HepG2 (cell line): ENCODE results near the gene HS6ST1. TPM values are rescaled to one million over a fixed set of nuclear protein-coding genes. Genes with fewer than 3 reads are reported as not detected.

ENCODE experiments used
- ARNT ChIP-seq: fragments of 450-650 bp; IDR thresholded peaks from 2 replicates; pipeline ENCODE4 v1.6.1; 2017
- CEBPB ChIP-seq: IDR thresholded peaks from 2 replicates; pipeline ENCODE4 v1.6.1; 2011; ENCODE audit warnings: low read depth, low read length, improper control_type of control experiment, borderline replicate concordance
- CEBPZ ChIP-seq: IDR thresholded peaks from 2 replicates; pipeline ENCODE4 v1.6.1; 2012; ENCODE audit warnings: low read length, improper control_type of control experiment
- CENPT ChIP-seq: sonication (generic); formaldehyde crosslinking; IDR thresholded peaks from 2 replicates; pipeline ENCODE4 v1.8.0; 2022; ENCODE audit warnings: low read depth, mild to moderate bottlenecking, moderate library complexity, missing genetic modification reagents
- NFIC ChIP-seq: IDR thresholded peaks from 2 replicates; pipeline ENCODE4 v1.6.1; 2012; ENCODE audit warnings: mild to moderate bottlenecking, low read length, inconsistent platforms
- PRMT3 ChIP-seq: sonication (generic); formaldehyde crosslinking; IDR thresholded peaks from 2 replicates; pipeline ENCODE4 v1.8.1; 2022; ENCODE audit warnings: low read depth, mild to moderate bottlenecking, moderate library complexity, missing genetic modification reagents, borderline replicate concordance
- PRPF4 ChIP-seq: fragments of 200-400 bp; formaldehyde crosslinking; IDR thresholded peaks from 2 replicates; pipeline ENCODE4 v1.6.1; 2016; ENCODE audit warnings: low read length, low read depth; ENCODE audit not compliant: poor library complexity, severe bottlenecking
- PTBP1 ChIP-seq: fragments of 200-400 bp; formaldehyde crosslinking; IDR thresholded peaks from 2 replicates; pipeline ENCODE4 v1.6.1; 2018; ENCODE audit warnings: low read length, low read depth; ENCODE audit not compliant: poor library complexity, severe bottlenecking
- TEAD3 ChIP-seq: optimal IDR thresholded peaks from 2 replicates; pipeline ENCODE3; 2016; ENCODE audit warnings: borderline replicate concordance
- YY1 ChIP-seq: IDR thresholded peaks from 2 replicates; pipeline ENCODE4 v1.6.1; 2011; ENCODE audit warnings: low read length, low read depth, moderate library complexity, mild to moderate bottlenecking; ENCODE audit not compliant: insufficient read depth, insufficient replicate concordance
- ZBTB1 ChIP-seq: sonication (generic); formaldehyde crosslinking; IDR thresholded peaks from 2 replicates; pipeline ENCODE4 v1.4.0; 2020; ENCODE audit warnings: missing genetic modification reagents, borderline replicate concordance
- ZNF275 ChIP-seq: sonication (generic); formaldehyde crosslinking; IDR thresholded peaks from 2 replicates; pipeline ENCODE4 v1.8.0; 2022; ENCODE audit warnings: missing genetic modification reagents, mild to moderate bottlenecking, inconsistent platforms, borderline replicate concordance
- ZNF335 ChIP-seq: sonication (generic); formaldehyde crosslinking; IDR thresholded peaks from 2 replicates; pipeline ENCODE4 v1.4.0; 2020; ENCODE audit warnings: missing genetic modification reagents
- ZNF569 ChIP-seq: sonication (generic); formaldehyde crosslinking; IDR thresholded peaks from 2 replicates; pipeline ENCODE4 v1.5.0; 2020; ENCODE audit warnings: mild to moderate bottlenecking, missing genetic modification reagents, moderate library complexity, borderline replicate concordance
- polyA plus RNA-seq, 8 experiments: library from polyadenylated mRNA; depleted of rRNA in 3 of 8; stranded (reverse) in 7 of 8; unstranded in 1 of 8; fragments of >200 nt; fragmentation: Illumina TruSeq in 4 of 8; extraction: Trizol in 4 of 8; gene quantifications; 2 replicates each; pipeline versions ENCODE4 v1.2.1 to v1.2.3, GENCODE V29; 2011 to 2016; ENCODE audit warnings: low read depth in 4 of 8, missing spikeins in 1 of 8, mixed read lengths in 1 of 8; ENCODE audit not compliant: insufficient read depth in 1 of 8
- total RNA-seq, 5 experiments: library from RNA; depleted of rRNA; stranded (reverse); fragments of >200 nt; fragmentation: Illumina TruSeq; extraction: Trizol; gene quantifications; 2 replicates each; pipeline ENCODE4 v1.2.3, GENCODE V29; 2016; ENCODE audit warnings: low read depth in 1 of 5
- TF ChIP-seq, protein P1 (sequence below): sonication (generic); formaldehyde crosslinking; IDR thresholded peaks from 2 replicates; pipeline ENCODE4 v1.5.1; 2020; ENCODE audit warnings: missing genetic modification reagents, mild to moderate bottlenecking, borderline replicate concordance
- TF ChIP-seq, protein P2 (sequence below): sonication (generic); formaldehyde crosslinking; conservative IDR thresholded peaks from 2 replicates; pipeline ENCODE4 v1.4.0; 2020; ENCODE audit warnings: missing genetic modification reagents
- TF ChIP-seq, protein P3 (sequence below): sonication (generic); formaldehyde crosslinking; IDR thresholded peaks from 2 replicates; pipeline ENCODE4 v1.5.0; 2020; ENCODE audit warnings: mild to moderate bottlenecking, missing genetic modification reagents

HS6ST1 gene
- total and polyA plus RNA-seq, 2 of the 13 experiments (the other 11 are each of a cell fraction or from before 2014, with no cell fraction given): 34.5 to 84.6 TPM

DNA sequence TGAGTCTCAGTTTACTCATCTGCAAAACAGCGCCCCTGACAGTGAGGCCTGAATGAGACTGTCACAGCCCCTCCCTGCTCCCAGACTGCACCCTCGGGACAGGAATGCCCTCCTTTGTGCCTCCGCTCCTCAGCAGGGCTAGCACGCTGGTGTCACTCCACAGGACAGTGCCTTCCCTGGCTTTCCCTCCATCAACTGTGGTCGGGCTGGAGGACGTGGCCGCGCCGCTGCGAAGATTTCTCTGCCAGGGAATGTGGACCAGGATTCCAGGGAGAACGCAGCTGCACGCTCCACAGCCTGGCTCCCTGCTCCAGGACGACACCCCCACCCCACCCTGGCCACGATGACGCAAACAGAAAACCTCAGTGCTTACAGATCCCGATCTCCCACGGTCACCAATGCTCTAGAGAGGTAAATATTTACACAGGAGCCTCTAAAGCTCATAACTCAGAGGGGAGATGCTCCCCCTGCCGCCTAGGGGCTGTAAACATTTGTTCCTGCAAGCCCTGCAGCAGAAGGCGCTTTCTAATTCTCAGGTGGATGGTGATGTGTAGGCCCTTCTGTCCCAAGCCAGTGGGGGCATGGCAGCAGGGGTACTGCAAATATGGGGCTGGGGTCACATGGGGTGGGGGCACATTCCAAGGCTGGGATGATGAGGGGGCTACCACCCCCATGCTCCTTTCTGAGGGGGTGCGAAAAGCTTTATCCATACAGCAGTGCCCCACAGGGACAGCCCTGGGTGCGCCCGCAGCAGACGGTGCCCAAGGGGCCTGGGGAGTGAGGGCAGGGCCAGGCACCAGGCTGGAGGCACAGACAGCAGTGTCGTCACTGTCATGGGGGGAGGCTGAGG is 12.4 kb downstream of the HS6ST1 start (continued):
- TF ChIP-seq CEBPZ: no peak
- TF ChIP-seq, protein P1, sequence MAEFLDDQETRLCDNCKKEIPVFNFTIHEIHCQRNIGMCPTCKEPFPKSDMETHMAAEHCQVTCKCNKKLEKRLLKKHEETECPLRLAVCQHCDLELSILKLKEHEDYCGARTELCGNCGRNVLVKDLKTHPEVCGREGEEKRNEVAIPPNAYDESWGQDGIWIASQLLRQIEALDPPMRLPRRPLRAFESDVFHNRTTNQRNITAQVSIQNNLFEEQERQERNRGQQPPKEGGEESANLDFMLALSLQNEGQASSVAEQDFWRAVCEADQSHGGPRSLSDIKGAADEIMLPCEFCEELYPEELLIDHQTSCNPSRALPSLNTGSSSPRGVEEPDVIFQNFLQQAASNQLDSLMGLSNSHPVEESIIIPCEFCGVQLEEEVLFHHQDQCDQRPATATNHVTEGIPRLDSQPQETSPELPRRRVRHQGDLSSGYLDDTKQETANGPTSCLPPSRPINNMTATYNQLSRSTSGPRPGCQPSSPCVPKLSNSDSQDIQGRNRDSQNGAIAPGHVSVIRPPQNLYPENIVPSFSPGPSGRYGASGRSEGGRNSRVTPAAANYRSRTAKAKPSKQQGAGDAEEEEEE: no peak
- no peak for TF ChIP-seq PRPF4
- TF ChIP-seq CEBPB: peak; percentile 91
- TF ChIP-seq ARNT: no peak
- TF ChIP-seq, protein P2, sequence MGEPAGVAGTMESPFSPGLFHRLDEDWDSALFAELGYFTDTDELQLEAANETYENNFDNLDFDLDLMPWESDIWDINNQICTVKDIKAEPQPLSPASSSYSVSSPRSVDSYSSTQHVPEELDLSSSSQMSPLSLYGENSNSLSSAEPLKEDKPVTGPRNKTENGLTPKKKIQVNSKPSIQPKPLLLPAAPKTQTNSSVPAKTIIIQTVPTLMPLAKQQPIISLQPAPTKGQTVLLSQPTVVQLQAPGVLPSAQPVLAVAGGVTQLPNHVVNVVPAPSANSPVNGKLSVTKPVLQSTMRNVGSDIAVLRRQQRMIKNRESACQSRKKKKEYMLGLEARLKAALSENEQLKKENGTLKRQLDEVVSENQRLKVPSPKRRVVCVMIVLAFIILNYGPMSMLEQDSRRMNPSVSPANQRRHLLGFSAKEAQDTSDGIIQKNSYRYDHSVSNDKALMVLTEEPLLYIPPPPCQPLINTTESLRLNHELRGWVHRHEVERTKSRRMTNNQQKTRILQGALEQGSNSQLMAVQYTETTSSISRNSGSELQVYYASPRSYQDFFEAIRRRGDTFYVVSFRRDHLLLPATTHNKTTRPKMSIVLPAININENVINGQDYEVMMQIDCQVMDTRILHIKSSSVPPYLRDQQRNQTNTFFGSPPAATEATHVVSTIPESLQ (CRISPR knock-in tag): no peak
- TF ChIP-seq YY1: no peak
- TF ChIP-seq ZBTB1: no peak
- TF ChIP-seq PRMT3 (CRISPR knock-in tag): no peak
- TF ChIP-seq CENPT (CRISPR knock-in tag): no peak
- TF ChIP-seq TEAD3: peak; percentile 88
- no peak for TF ChIP-seq NFIC
- TF ChIP-seq ZNF275 (CRISPR knock-in tag): peak; percentile 67; the same call in 1 of the 2 replicates
- TF ChIP-seq, protein P3, sequence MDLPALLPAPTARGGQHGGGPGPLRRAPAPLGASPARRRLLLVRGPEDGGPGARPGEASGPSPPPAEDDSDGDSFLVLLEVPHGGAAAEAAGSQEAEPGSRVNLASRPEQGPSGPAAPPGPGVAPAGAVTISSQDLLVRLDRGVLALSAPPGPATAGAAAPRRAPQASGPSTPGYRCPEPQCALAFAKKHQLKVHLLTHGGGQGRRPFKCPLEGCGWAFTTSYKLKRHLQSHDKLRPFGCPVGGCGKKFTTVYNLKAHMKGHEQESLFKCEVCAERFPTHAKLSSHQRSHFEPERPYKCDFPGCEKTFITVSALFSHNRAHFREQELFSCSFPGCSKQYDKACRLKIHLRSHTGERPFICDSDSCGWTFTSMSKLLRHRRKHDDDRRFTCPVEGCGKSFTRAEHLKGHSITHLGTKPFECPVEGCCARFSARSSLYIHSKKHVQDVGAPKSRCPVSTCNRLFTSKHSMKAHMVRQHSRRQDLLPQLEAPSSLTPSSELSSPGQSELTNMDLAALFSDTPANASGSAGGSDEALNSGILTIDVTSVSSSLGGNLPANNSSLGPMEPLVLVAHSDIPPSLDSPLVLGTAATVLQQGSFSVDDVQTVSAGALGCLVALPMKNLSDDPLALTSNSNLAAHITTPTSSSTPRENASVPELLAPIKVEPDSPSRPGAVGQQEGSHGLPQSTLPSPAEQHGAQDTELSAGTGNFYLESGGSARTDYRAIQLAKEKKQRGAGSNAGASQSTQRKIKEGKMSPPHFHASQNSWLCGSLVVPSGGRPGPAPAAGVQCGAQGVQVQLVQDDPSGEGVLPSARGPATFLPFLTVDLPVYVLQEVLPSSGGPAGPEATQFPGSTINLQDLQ (CRISPR knock-in tag): no peak
- TF ChIP-seq ZNF335 (CRISPR knock-in tag): 0 out of 2 replicates have a peak, but pooled peaks have one; percentile 26
- no peak for TF ChIP-seq ZNF569
- TF ChIP-seq PTBP1: no peak
